Adrenal gland (tissue), 12 donors: Measurements from ENCODE around the gene ERGIC3. TPM values are rescaled to one million over a fixed set of nuclear protein-coding genes. Genes with fewer than 3 reads are reported as not detected.

ENCODE experiments used
- DNase-seq, 7 donors: peaks; one replicate each; pipeline ENCODE4 v3.0.0-alpha.2; 2019 to 2020
- H3K27ac ChIP-seq, 5 donors: fragments of 200-600 bp; sonication (generic) in 4 of 5; 1 replicate in 3 of 5; 2 replicates in 2 of 5; pipeline versions ENCODE4 v1.5.1 to v1.8.0; 2016 to 2020; ENCODE audit warnings: mild to moderate bottlenecking in 1 of 5
- H3K27me3 ChIP-seq: fragments of 200-600 bp; 2 replicates; pipeline ENCODE4 v1.8.0; 2021
- H3K36me3 ChIP-seq, 2 donors: fragments of 200-600 bp; replicated peaks in 1 of 2; 1 replicate in 1 of 2; 2 replicates in 1 of 2; pipeline versions ENCODE4 v1.5.1 to v1.8.0; 2018 to 2022
- H3K4me1 ChIP-seq, 2 donors: fragments of 200-600 bp; replicated peaks in 1 of 2; 1 replicate in 1 of 2; 2 replicates in 1 of 2; pipeline versions ENCODE4 v1.5.1 to v1.8.0; 2018 to 2021
- H3K4me3 ChIP-seq, 4 donors: fragments of 200-600 bp; sonication (generic) in 3 of 4; one replicate each; pipeline ENCODE4 v1.5.1; 2016 to 2018
- H3K9me3 ChIP-seq, 3 donors: fragments of 200-600 bp; sonication (generic) in 1 of 3; replicated peaks in 1 of 3; 1 replicate in 2 of 3; 2 replicates in 1 of 3; pipeline versions ENCODE4 v1.5.1 to v1.8.0; 2016 to 2021
- POLR2A ChIP-seq, 2 donors: fragments of 450-650 bp; IDR thresholded peaks; one replicate each; pipeline ENCODE4 v1.6.1; 2017; ENCODE audit warnings: antibody characterized with exemption in 2 of 2, mild to moderate bottlenecking in 2 of 2, moderate library complexity in 1 of 2
- WGBS, 4 donors: extraction: QIAGEN DNeasy Blood & Tissue Kit in 2 of 4; methylation state at CpG; one replicate each; pipeline versions ENCODE4 v1.1.5 to v1.1.7; 2013 to 2017; 5-methylcytosine and 5-hydroxymethylcytosine counted together
- intact Hi-C, 2 donors: fragments of 100-400 bp; cut with DNase I; formaldehyde crosslinking; loops; one replicate each; pipeline versions ENCODE4 v1.14.1 to v1.15.0; 2022 to 2023
- polyA plus RNA-seq, 3 donors: library from polyadenylated mRNA; stranded (reverse); fragments of 200-250 nt in 2 of 3; fragments of 350-450 nt in 1 of 3; fragmentation: Illumina TruSeq in 1 of 3; extraction: RNeasy Lipid Tissue Mini Kit (QIAGEN cat#74804) in 1 of 3; gene quantifications; one replicate each; pipeline ENCODE4 v1.2.3, GENCODE V29; 2013 to 2014
- total RNA-seq, 9 donors: library from RNA; depleted of rRNA in 4 of 9; stranded (reverse); fragments of >200 nt in 4 of 9; fragments of 120-200 nt in 1 of 9; fragmentation: NEBNext Ultra II Directional in 1 of 9; extraction: Animal tissue kit (Norgen Biotek cat#: 25700) in 1 of 9; gene quantifications; one replicate each; pipeline versions ENCODE4 v1.1.0 to v1.2.4, GENCODE V29; 2013 to 2023
- TF ChIP-seq, protein P1 (sequence below), 6 experiments: fragments of 450-650 bp in 4 of 6; fragments of 200-600 bp in 2 of 6; sonication (generic) in 1 of 6; IDR thresholded peaks; 1 replicate in 5 of 6; 2 replicates in 1 of 6; pipeline versions ENCODE4 v1.5.1 to v1.8.0; 2016 to 2021; ENCODE audit warnings: antibody characterized with exemption in 6 of 6, mild to moderate bottlenecking in 2 of 6, moderate library complexity in 1 of 6
- donor health status: healthy with polysubstance abuse.
- donor health status: Bipolar disorder and iron deficiency.
- donor health status: DM: yes; HTN: yes; CAD: no.
- donor health status: DM: no; HTN: no; CAD: no.
- donor health status: DM: no; HTN: no; CAD: no.
- donor health status: DM: yes; HTN: yes; CAD: no.

The ERGIC3 gene
- total and polyA plus RNA-seq, 12 donors, result 217 to 386 (median 271) TPM

GRCh38 chr20:35598899-35599775 lies 57.3 kb downstream of the ERGIC3 start:
- DNase-seq, result no peak
- Histone ChIP-seq H3K27me3 (no peaks in the 10 kb centered on the region), H3K4me1 (peaks cover 15 to 17% of the 10 kb centered on the region in 2 donors), H3K9me3 (no peaks in the 10 kb centered on the region), H3K27ac (no peak overlapping the region), H3K4me3 (no peak overlapping the region), H3K36me3 (no peaks in the 10 kb centered on the region)
- intact Hi-C loops, result no loop called here
- no peak for TF ChIP-seq POLR2A (IDR thresholded peaks at IDR 0.05)
- TF ChIP-seq, protein P1, sequence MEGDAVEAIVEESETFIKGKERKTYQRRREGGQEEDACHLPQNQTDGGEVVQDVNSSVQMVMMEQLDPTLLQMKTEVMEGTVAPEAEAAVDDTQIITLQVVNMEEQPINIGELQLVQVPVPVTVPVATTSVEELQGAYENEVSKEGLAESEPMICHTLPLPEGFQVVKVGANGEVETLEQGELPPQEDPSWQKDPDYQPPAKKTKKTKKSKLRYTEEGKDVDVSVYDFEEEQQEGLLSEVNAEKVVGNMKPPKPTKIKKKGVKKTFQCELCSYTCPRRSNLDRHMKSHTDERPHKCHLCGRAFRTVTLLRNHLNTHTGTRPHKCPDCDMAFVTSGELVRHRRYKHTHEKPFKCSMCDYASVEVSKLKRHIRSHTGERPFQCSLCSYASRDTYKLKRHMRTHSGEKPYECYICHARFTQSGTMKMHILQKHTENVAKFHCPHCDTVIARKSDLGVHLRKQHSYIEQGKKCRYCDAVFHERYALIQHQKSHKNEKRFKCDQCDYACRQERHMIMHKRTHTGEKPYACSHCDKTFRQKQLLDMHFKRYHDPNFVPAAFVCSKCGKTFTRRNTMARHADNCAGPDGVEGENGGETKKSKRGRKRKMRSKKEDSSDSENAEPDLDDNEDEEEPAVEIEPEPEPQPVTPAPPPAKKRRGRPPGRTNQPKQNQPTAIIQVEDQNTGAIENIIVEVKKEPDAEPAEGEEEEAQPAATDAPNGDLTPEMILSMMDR (IDR thresholded peaks at IDR 0.05), result no peak
- WGBS, 4 donors, result 84 to 88% (median 86%) methylated on average over 16 to 22 of the region's 22 CpGs

DNA sequence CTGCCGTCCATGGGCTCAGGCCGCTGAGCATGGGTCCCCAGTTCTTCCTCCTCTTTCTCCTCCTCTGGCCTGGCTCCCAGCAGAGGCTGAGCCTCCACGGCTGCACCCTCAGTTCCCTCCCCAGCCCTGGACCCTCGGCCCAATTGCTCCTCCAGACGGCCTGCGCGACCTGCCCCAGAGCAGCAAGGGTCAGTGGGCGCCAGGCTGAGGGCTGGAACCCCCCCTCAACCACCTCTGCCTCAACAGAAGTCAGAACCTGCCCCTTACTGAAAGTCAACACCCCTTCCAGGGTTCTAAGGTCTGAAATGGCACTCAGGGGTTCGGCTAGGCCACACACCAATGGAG lies 57.9 kb downstream of the ERGIC3 start:
- Histone ChIP-seq H3K27me3 (no peaks in the 10 kb centered on the region), H3K9me3 (no peaks in the 10 kb centered on the region), H3K4me1 (peaks cover 15 to 17% of the 10 kb centered on the region in 2 donors), H3K4me3 (no peak overlapping the region), H3K27ac (no peak overlapping the region), H3K36me3 (no peaks in the 10 kb centered on the region)
- no peak for TF ChIP-seq POLR2A (IDR thresholded peaks at IDR 0.05)
- TF ChIP-seq, protein P1 (IDR thresholded peaks at IDR 0.05), result no peak
- no peak for DNase-seq
- intact Hi-C loops, result no loop called here
- 89 to 97% (median 93%) methylated on average over 5 to 9 of the region's 9 CpGs for WGBS, 4 donors

- peaks cover 15 to 17% of the 10 kb centered on the region in 2 donors for H3K4me1 ChIP-seq
- no peak for DNase-seq
- H3K36me3 ChIP-seq, result no peaks in the 10 kb centered on the region
- peak overlapping the region in 2 of 4 donors; percentile 18 to 55 for H3K4me3 ChIP-seq
- H3K27ac ChIP-seq, result no peak overlapping the region
- TF ChIP-seq POLR2A (IDR thresholded peaks at IDR 0.05), result no peak
- TF ChIP-seq, protein P1 (IDR thresholded peaks at IDR 0.05), result no peak
- intact Hi-C loops, result no loop called here
- H3K9me3 ChIP-seq, result no peaks in the 10 kb centered on the region
- no peaks in the 10 kb centered on the region for H3K27me3 ChIP-seq
- 22 to 38% (median 29%) methylated on average over 14 to 34 of the region's 34 CpGs for WGBS, 4 donors
Measured at GRCh38 chr20:35600176-35600992, 58.5 kb downstream of the ERGIC3 start.
